GM19452 (cell line): Measurements from ENCODE around the gene KRT14.
"Not testable (repeated sequence)": the region's sequence is repeated elsewhere in the genome, so short reads cannot be mapped to it uniquely, and the experiment has no call there.

Experiments
- ATAC-seq: cut with Tn5 transposase; IDR thresholded peaks from one replicate; pipeline ENCODE4 v1.9.1; 2021; ENCODE audit not compliant: unreplicated experiment

The KRT14 gene

DNA sequence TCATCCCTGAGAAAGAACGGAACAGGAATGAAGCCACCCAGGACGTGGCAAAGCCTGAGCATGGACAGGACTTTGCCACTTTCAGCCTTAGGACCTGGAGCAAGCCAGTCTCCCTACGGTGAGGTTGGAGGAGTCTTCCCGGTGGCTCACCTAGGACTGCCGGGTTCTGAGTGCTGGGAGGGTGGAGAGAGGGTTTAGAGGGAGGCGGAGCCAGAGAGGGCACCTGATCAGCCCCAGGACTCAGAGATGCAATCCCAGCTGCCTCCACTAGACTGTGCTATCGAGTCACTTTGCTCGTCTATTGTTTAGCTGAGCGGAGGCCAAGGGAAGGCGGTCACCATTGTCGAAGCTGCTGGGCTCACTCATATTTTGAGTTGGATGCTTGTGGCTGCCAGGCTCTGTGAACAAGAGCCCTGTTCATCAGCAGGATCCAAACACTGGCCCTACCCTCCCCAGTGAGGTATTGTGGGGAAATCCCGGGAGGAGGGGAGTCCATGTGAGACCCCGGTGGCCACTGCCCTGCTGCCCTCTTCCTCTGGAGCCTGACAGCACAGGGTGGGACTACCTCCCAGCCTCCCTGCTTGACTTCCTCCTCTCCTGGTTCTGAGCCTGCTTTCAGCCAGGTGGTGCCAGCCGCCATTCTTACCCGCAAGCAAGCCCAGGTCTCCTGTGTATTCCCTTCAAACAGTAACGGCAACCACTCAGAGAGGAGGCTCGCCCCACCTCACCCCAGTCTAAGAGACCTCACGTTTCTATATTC, 7.0 kb downstream of the KRT14 start:
- no peak for ATAC-seq

- ATAC-seq: no peak
These were observed 7.7 kb downstream of the KRT14 start for GRCh38 chr17:41578971-41579370.

DNA sequence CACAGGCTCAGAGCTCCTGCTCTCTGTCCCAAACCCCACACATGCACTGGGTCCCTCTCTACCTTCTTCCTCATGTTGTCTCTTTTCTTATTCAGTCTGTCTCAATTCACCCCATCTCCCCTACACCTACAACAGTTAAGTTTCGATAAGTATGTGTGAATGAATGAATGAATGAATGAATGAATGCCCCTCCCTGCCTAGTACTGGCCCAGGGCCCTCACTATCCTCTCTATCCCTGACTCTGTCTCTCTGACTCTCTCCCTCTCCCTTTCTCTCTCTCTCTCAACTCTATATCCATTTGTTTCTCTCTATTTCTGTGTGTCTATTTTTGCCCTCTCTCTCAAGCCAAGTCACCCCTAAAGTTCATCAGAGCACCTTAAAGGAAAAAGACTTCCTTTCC, 8.2 kb downstream of the KRT14 start:
- ATAC-seq: no peak

- ATAC-seq: not testable (repeated sequence)
These were observed 10.0 kb downstream of the KRT14 start for GRCh38 chr17:41576740-41577139.

- ATAC-seq: no peak
These were observed 11.4 kb downstream of the KRT14 start for GRCh38 chr17:41575336-41575735.

DNA sequence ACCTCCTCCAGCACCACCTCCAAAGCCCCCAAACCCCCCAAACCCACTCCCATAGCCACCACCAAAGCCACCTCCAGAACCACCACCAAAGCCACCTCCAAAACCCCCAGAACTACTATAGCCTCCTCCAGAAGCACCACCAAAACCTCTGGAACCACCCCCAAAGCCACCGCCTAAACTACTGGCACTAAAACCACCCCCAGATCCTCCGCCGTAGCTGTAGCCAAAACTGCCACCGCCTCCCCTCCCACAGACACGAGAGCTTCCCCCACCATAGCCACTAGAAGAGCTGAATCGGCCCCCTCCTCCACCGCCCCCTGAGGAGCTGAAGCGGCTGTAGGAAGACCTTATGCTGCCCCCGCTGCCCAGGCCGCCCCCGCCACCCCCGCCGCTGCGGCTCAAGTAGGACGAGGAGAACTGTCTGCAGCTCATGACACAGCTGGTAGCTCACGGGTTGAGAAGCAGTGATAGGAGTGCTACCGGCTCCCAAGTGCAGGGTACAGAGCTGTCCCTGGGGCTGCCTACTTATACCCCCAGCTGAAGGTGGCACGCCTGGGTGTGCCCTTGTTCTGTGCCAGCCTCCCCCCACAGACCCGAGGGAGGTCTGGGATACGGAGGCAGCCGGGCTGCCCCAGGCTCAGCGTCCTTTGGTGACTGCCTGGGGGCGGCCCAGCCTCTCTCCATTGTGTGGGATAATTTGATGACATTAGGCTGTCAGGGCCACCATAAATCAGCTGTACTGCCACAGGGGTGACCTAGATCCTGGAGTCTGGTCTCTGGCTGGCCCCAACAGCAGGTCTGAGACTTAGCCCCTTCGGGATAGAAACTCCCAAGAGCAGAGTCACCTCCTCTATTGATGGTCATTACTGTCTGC, 14.9 kb downstream of the KRT14 start, which contains the start of gene KRT9:
TSS of gene KRT9 (minus strand) at position 499 of the 874 bp plus-strand sequence. CDS start at position 432, 67 bp downstream.
- ATAC-seq: no peak

GRCh38 chr17:41567317-41567716, 19.4 kb downstream of the KRT14 start:
- no peak for ATAC-seq

- no peak for ATAC-seq
These were observed 21.4 kb downstream of the KRT14 start for GRCh38 chr17:41565338-41565737.

- no peak for ATAC-seq
These were observed 23.0 kb downstream of the KRT14 start for GRCh38 chr17:41563607-41564170.

DNA sequence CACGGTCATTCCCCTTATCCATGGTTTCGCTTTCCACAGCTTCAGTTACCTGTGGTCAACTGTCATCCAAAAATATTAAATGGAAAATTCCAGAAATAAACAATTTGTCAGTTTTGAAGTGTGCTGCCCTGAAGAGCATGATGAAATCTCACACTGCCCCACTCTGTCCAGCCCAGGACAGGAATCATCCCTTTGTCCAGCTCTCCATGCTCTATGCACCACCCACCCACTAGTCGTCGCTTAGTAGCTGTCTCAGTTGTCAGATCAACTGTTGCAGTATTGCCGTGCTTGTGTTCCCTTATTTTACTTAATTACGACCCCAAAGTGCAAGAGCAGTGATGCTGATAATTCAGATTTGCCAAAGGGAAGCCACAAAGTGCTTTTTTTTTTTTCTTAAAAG, 25.1 kb downstream of the KRT14 start:
- no peak for ATAC-seq

DNA sequence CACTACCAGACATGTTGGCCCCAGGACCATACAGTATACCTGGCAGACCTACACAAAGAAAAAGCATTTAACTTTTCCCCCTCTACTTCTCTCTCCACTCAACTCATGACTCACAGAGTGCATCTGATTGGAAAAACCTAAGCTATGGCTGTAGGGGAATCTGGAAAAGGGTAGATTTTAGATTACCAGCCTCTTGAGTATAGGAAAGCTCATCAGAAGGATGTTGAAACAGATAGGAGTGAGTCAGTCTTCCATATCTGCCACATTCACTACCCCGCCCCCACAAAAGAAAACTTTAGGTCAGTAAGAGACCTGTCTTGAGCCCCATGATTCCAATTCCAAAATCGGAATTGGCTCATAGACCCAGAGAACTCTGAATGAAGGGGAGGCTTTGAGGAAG, 27.1 kb downstream of the KRT14 start:
- no peak for ATAC-seq

GRCh38 chr17:41556931-41557330, 29.8 kb downstream of the KRT14 start:
- ATAC-seq: no peak

GRCh38 chr17:41556306-41556705, 30.4 kb downstream of the KRT14 start:
- ATAC-seq: no peak

DNA sequence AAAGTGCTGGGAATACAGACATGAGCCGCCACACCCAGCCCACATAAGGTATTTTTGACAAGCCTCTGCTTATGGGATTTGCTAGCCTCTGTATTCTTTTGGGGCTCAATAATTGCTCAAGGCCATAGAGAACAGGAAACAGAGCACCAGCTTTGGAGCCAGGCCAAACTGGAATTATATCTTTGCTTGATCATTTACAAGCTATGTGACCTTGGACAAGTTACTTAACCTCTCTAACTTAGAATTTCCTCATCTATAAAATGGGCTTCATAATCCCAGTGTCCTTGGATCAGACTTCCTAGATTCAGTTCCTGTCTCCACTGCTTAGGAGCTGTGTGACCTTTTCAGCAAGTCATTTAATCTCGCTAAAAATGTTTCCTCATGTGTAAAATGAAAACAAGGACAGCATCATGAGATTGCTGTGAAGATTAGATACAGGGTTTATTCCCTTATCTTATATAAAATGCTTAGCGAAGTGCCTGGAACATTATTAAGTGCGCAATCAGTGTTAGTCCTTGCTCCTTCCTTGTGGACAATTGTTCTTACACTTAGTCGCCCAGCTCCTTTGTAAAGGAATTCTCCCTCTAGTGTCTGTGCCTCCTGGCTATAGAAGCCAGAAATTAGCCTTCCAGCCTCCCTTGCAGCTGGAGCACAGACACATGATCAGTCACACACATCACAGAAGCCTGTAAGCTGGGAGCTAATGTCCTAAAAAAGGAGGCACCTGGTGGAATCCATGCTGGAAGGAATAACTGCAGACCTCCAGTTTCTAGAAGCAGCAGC, 31.4 kb downstream of the KRT14 start:
- no peak for ATAC-seq

GRCh38 chr17:41553987-41554680, 32.6 kb downstream of the KRT14 start:
- ATAC-seq: no peak

DNA sequence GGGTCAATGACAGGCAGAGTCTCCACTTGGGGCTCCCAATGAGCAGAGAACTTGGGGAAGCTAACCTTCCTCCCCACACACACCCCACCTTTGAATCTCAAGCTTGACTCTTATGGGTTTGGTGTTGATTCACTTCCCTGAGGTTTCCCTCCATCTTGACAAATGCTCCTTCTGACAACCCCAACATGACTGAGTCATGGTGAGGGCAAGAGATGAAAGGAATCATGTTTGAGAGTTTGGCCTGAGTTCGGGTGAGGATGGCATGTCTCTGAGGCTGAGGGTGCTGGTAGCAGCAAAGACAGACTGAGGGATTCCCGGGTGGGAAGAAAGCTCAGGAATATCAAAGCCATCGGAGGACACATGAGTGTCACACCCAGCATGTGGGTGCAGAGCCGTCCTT, 33.5 kb downstream of the KRT14 start:
- no peak for ATAC-seq

- no peak for ATAC-seq
These were observed 34.2 kb downstream of the KRT14 start for GRCh38 chr17:41552455-41552854.

GRCh38 chr17:41551365-41551764, 35.3 kb downstream of the KRT14 start:
- no peak for ATAC-seq

- no peak for ATAC-seq
These were observed 37.1 kb downstream of the KRT14 start for GRCh38 chr17:41549596-41550039.

DNA sequence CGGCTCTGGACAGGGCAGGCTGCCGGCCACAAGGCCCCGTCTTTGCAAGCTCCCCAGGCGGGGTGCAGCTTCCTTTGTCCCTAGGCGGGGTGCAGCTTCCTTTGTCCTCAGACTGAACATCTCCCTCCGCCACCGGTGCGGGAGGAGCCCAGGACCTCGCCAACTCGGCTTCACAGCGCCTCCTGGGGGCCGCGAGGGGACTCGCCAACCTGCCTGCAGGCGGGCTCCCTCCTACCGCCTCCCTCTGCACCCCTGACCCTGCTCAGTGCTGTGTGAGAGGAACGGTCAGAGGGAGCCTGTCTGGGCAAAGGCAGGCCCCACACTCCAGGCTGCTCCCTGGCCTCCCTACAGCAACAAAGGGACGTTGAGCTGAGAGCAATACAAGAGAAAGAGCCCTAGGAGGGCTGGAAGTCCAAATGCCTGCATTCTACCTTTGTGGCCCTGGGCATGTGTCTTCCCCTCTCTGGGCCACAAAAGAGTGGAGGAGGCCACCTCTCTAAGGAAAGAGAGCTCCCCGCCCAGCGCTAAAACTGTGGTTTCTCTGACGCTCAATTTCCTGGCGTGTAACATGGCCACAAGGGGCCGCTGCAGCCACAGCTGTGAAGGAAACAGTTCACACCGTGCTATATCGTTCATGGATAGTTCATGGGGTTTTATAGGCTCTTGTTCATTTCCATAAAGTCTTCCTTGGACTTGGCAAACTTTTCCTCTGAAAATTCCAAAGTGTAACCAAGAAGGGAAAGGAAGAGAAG, 37.7 kb downstream of the KRT14 start:
- peak; percentile 75 for ATAC-seq
